Heart left ventricle (tissue), 16 donors: ENCODE data around the gene C11orf54. TPM values are rescaled to one million over a fixed set of nuclear protein-coding genes. Genes with fewer than 3 reads are reported as not detected.
A peak's percentile ranks its signal among the peaks of the same experiment; 100 is the strongest.

ENCODE experiments used
- ATAC-seq, 4 donors: fragments of 200-7000 bp; cut with Tn5 transposase; one replicate each; pipeline ENCODE4 v1.9.1; 2020 to 2022; ENCODE audit warnings: moderate library complexity in 4 of 4, mild to moderate bottlenecking in 3 of 4, moderate number of reproducible peaks in 1 of 4
- DNase-seq, 5 donors: peaks; one replicate each; pipeline ENCODE4 v3.0.0-alpha.2; 2020
- H3K27ac ChIP-seq, 12 donors: fragments of 200-600 bp; sonication (generic) in 4 of 12; one replicate each; pipeline versions ENCODE4 v1.5.0 to v1.8.0; 2016 to 2022; ENCODE audit warnings: mild to moderate bottlenecking in 2 of 12
- H3K27me3 ChIP-seq, 9 donors: fragments of 200-600 bp; sonication (generic) in 2 of 9; one replicate each; pipeline versions ENCODE4 v1.5.1 to v1.8.0; 2016 to 2022; ENCODE audit warnings: mild to moderate bottlenecking in 3 of 9
- H3K36me3 ChIP-seq, 9 donors: fragments of 200-600 bp; sonication (generic) in 2 of 9; one replicate each; pipeline versions ENCODE4 v1.5.0 to v1.8.0; 2018 to 2022; ENCODE audit warnings: mild to moderate bottlenecking in 2 of 9
- H3K4me1 ChIP-seq, 12 donors: fragments of 200-600 bp; sonication (generic) in 4 of 12; one replicate each; pipeline versions ENCODE4 v1.5.0 to v1.8.0; 2016 to 2022; ENCODE audit warnings: mild to moderate bottlenecking in 3 of 12
- H3K4me3 ChIP-seq, 12 donors: fragments of 200-600 bp; sonication (generic) in 4 of 12; one replicate each; pipeline versions ENCODE4 v1.5.0 to v1.8.0; 2017 to 2022; ENCODE audit warnings: mild to moderate bottlenecking in 9 of 12, moderate library complexity in 4 of 12
- H3K9me3 ChIP-seq, 12 donors: fragments of 200-600 bp; sonication (generic) in 4 of 12; one replicate each; pipeline versions ENCODE4 v1.5.0 to v1.8.0; 2016 to 2022; ENCODE audit warnings: mild to moderate bottlenecking in 1 of 12
- POLR2A ChIP-seq, 2 donors: fragments of 450-650 bp; IDR thresholded peaks; one replicate each; pipeline ENCODE4 v1.6.1; 2017; ENCODE audit warnings: antibody characterized with exemption in 2 of 2, mild to moderate bottlenecking in 2 of 2, moderate library complexity in 2 of 2
- WGBS, 4 donors: extraction: QIAGEN DNeasy Blood & Tissue Kit in 2 of 4; methylation state at CpG; one replicate each; pipeline versions ENCODE4 v1.1.5 to v1.1.7; 2013 to 2018; 5-methylcytosine and 5-hydroxymethylcytosine counted together
- intact Hi-C, 10 donors: fragments of 100-400 bp; cut with DNase I; formaldehyde crosslinking; loops; one replicate each; pipeline versions ENCODE4 v1.11.1 to v1.14.2; 2022
- long read RNA-seq, 3 donors: library from polyadenylated mRNA; unstranded; transcript quantifications; one replicate each; pipeline ENCODE4 v2.0.0, GENCODE V29; 2020 to 2021
- polyA plus RNA-seq, 2 donors: library from polyadenylated mRNA; stranded (reverse); fragments of 200-250 nt; gene quantifications; one replicate each; pipeline ENCODE4 v1.2.3, GENCODE V29; 2013
- total RNA-seq, 9 donors: library from RNA; depleted of rRNA in 2 of 9; stranded (reverse); fragments of >200 nt in 2 of 9; fragmentation: NEBNext Ultra II Directional in 3 of 9; extraction: Animal tissue kit (Norgen Biotek cat#: 25700) in 3 of 9; gene quantifications; one replicate each; pipeline versions ENCODE4 v1.1.0 to v1.2.4, GENCODE V29; 2016 to 2023
- TF ChIP-seq, protein P1 (sequence below), 12 donors: fragments of 200-600 bp; sonication (generic) in 4 of 12; IDR thresholded peaks; one replicate each; pipeline versions ENCODE4 v1.5.0 to v1.8.0; 2018 to 2022; ENCODE audit warnings: antibody characterized with exemption in 12 of 12, mild to moderate bottlenecking in 5 of 12
- donor health status: ischemic (EF 13 %, LVEDD 7.1; RV severe dilation, severe dysfunction).
- donor health status: healthy with polysubstance abuse.
- donor health status: DM: no; HTN: yes; CAD: no.
- donor health status: DM: no; HTN: no; CAD: no.
- donor health status: ischemic (EF 25% LVEDD 6.9; RV normal size, moderate dysfunction).
- donor health status: ischemic (EF 25% LVEDD 5.7; RV mildly dilated, moderate dysfunction).
- donor health status: healthy.
- donor health status: DM: yes; HTN: yes; CAD: no.
- donor health status: ischemic (EF 35%, LVEDD 5.7; RV mildly dilated, moderate dysfunction).
- donor health status: nonischemic (EF 11% LVEDD 7.7; RV severe dilation, severe dysfunction).
- donor health status: DM: yes; HTN: yes; CAD: no.
- donor health status: PGD.
- donor health status: ischemic (EF 29% LVEDD 5.4; RV normal size, mild dysfunction).
- donor health status: nonischemic (EF 23%, LVEDD 6.1; RV moderate dilation, normal function).

The C11orf54 gene
- 10 to 100 TPM; 23.7 to 46.2 (median 28.6) TPM for total RNA-seq
- 10 to 100 TPM; 17.2 to 22.6 TPM for polyA plus RNA-seq
- long read RNA-seq, donor 1, transcript C11orf54-202 (9 exons, 1,733 nt): major isoform, 25 of 41 reads
- long read RNA-seq, donor 1, transcript C11orf54-201 (9 exons, 2,522 nt): minor isoform, 7 of 41 reads
- long read RNA-seq, donor 1, partial matches to known transcripts: 3 of 41 reads
- long read RNA-seq, donor 1, other reads (novel, unspliced or antisense): 4 of 41 reads
- long read RNA-seq, donor 2, full-length matches to known transcripts: 94 of 114 reads
- long read RNA-seq, donor 2, partial matches to known transcripts: 6 of 114 reads
- long read RNA-seq, donor 2, other reads (novel, unspliced or antisense): 14 of 114 reads
- long read RNA-seq, donor 3, full-length matches to known transcripts: 32 of 37 reads
- long read RNA-seq, donor 3, partial matches to known transcripts: 4 of 37 reads
- long read RNA-seq, donor 3, other reads (novel, unspliced or antisense): 1 of 37 reads

DNA sequence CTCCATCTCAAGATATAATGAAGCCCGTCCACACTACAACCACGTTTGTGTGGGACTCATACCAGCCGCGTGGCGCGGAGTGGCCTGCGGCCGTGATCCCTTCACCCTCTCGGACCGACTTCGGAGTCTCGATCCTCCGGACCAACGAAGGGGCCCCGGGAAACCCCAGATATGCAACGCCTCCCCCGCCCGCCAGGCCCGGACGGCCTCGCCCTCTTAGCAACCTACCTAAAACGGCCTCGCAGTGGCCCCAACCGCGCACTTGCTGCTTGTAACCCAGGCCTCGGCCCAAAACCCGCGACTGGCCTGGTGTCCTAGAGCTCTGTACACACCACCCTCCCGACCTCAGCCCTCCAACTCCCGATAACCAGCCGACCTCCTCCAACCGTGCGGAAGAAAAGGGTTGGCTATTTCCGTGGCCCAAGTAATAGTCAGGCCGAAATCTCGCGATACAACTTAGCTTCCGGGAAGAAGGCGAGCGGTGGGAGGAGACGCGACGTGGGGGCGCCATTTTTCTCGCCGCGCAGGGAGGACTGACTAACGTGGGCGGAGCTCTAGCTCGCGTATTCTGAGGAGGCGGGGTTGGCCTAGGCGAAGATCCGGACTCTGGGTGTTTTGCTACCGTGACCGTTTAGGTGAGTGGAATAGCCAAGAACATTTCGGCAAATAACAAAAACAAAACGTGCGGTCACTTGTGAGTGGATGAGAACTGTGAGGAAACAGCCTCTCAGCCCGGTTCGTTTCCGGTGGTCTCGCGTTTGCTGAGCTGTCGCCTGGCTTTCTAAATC is at the start of gene C11orf54, which contains the start of gene TAF1D:
Gene C11orf54, plus strand, starts transcription at position 579 of the 788 bp plus-strand sequence. CDS start 5,722 bp downstream, outside the sequence.
Gene TAF1D, minus strand, starts transcription at position 402 of the 788 bp plus-strand sequence. CDS start 2,191 bp downstream, outside the sequence.
- intact Hi-C loops: loop anchor here in 9 of 10 donors (1.0 to 5.0 kb wide), 2 partner anchors 41 to 43 kb away; partner anchors contain the start of gene MED17 (in 9 of the 9)
- peaks cover 0 to 60% (median 50%) of the 10 kb centered on the region in 12 donors for H3K4me1 ChIP-seq
- TF ChIP-seq, protein P1, sequence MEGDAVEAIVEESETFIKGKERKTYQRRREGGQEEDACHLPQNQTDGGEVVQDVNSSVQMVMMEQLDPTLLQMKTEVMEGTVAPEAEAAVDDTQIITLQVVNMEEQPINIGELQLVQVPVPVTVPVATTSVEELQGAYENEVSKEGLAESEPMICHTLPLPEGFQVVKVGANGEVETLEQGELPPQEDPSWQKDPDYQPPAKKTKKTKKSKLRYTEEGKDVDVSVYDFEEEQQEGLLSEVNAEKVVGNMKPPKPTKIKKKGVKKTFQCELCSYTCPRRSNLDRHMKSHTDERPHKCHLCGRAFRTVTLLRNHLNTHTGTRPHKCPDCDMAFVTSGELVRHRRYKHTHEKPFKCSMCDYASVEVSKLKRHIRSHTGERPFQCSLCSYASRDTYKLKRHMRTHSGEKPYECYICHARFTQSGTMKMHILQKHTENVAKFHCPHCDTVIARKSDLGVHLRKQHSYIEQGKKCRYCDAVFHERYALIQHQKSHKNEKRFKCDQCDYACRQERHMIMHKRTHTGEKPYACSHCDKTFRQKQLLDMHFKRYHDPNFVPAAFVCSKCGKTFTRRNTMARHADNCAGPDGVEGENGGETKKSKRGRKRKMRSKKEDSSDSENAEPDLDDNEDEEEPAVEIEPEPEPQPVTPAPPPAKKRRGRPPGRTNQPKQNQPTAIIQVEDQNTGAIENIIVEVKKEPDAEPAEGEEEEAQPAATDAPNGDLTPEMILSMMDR (IDR thresholded peaks at IDR 0.05): peak in 4 of 12 donors; percentile 6 to 31 (median 12)
- TF ChIP-seq POLR2A (IDR thresholded peaks at IDR 0.05): peak in 1 of 2 donors; percentile 83
- peak within 1 kb of the TSS; percentile 86 to 96 (median 94) for H3K27ac ChIP-seq
- whole genome bisulfite sequencing, 4 donors: 0 to 1% (median 0%) methylated on average over 43 to 65 of the region's 65 CpGs
- H3K4me3 ChIP-seq: peak within 1 kb of the TSS; percentile 57 to 92 (median 80)
- no peaks in the 10 kb centered on the region for H3K9me3 ChIP-seq
- peaks cover 0 to 39% (median 32%) of the 10 kb centered on the region in 9 donors for H3K36me3 ChIP-seq
- H3K27me3 ChIP-seq: no peaks in the 10 kb centered on the region
- peak; percentile 96 to 98 (median 97) for ATAC-seq
- peak; percentile 98 for DNase-seq

GRCh38 chr11:93694109-93694508 is 47.4 kb upstream of the C11orf54 start:
- no peak overlapping the region for H3K27ac ChIP-seq
- WGBS, 4 donors: 88 to 95% (median 93%) methylated on average over 2 of the region's 2 CpGs
- H3K9me3 ChIP-seq: no peaks in the 10 kb centered on the region
- H3K4me1 ChIP-seq: no peaks in the 10 kb centered on the region
- H3K4me3 ChIP-seq: no peak overlapping the region
- intact Hi-C loops: no loop called here
- DNase-seq (no peak), ATAC-seq (no peak)
- H3K27me3 ChIP-seq: no peaks in the 10 kb centered on the region
- peaks cover 0 to 94% (median 85%) of the 10 kb centered on the region in 9 donors for H3K36me3 ChIP-seq
- TF ChIP-seq POLR2A (IDR thresholded peaks at IDR 0.05): no peak
- TF ChIP-seq, protein P1 (IDR thresholded peaks at IDR 0.05): no peak

- H3K4me3 ChIP-seq: no peak overlapping the region
These were observed 46.9 kb upstream of the C11orf54 start for GRCh38 chr11:93694557-93694956.

More at GRCh38 chr11:93694557-93694956, 46.9 kb upstream of the C11orf54 start:
- peaks cover 0 to 94% (median 85%) of the 10 kb centered on the region in 9 donors for H3K36me3 ChIP-seq
- TF ChIP-seq, protein P1 (IDR thresholded peaks at IDR 0.05): no peak
- no peak for TF ChIP-seq POLR2A (IDR thresholded peaks at IDR 0.05)
- H3K27ac ChIP-seq: no peak overlapping the region
- H3K9me3 ChIP-seq: no peaks in the 10 kb centered on the region
- H3K27me3 ChIP-seq: no peaks in the 10 kb centered on the region
- intact Hi-C loops: no loop called here
- H3K4me1 ChIP-seq: no peaks in the 10 kb centered on the region
- DNase-seq (no peak), ATAC-seq (no peak)
